Kidney glomerular epithelial cell (primary cell): ENCODE data around the gene BDH2.

Experiments
- DNase-seq: peaks from one replicate; lab custom pipeline; 2025; lab: John Stamatoyannopoulos, UW

The BDH2 gene

GRCh38 chr4:103099691-103100392, at the start of gene BDH2:
BDH2 (minus strand) TSS chr4:103099834; CDS start chr4:103096254, 3,580 bp downstream.
- peak; percentile 97 for DNase-seq

- DNase-seq, result no peak
These were observed 45.3 kb upstream of the BDH2 start for GRCh38 chr4:103144926-103145325.

- DNase-seq, result peak; percentile 59
These were observed 37.8 kb upstream of the BDH2 start for GRCh38 chr4:103137446-103137827.

GRCh38 chr4:103136671-103137445, 37.2 kb upstream of the BDH2 start:
- no peak for DNase-seq

GRCh38 chr4:103129174-103129573, 29.5 kb upstream of the BDH2 start:
- no peak for DNase-seq

- DNase-seq, result no peak
These were observed 26.5 kb upstream of the BDH2 start for GRCh38 chr4:103126126-103126525.

GRCh38 chr4:103123114-103123513, 23.5 kb upstream of the BDH2 start:
- no peak for DNase-seq

- DNase-seq, result no peak
These were observed 18.5 kb upstream of the BDH2 start for GRCh38 chr4:103118166-103118565.

GRCh38 chr4:103111598-103111997, 12.0 kb upstream of the BDH2 start:
- no peak for DNase-seq

- DNase-seq, result no peak
These were observed 8.9 kb upstream of the BDH2 start for GRCh38 chr4:103108542-103108941.

- no peak for DNase-seq
These were observed 6.1 kb upstream of the BDH2 start for GRCh38 chr4:103105558-103106356.

GRCh38 chr4:103104886-103105285, 5.3 kb upstream of the BDH2 start:
- no peak for DNase-seq

- no peak for DNase-seq
These were observed 1.1 kb upstream of the BDH2 start for GRCh38 chr4:103100691-103101090.

GRCh38 chr4:103098756-103099440, 736 bp downstream of the BDH2 start:
- peak; percentile 40 for DNase-seq

- DNase-seq, result no peak
These were observed 1.3 kb downstream of the BDH2 start for GRCh38 chr4:103098341-103098740.

- no peak for DNase-seq
These were observed 2.5 kb downstream of the BDH2 start for GRCh38 chr4:103097112-103097511.

- DNase-seq, result no peak
These were observed 4.6 kb downstream of the BDH2 start for GRCh38 chr4:103095080-103095479.

GRCh38 chr4:103092245-103092644, 7.4 kb downstream of the BDH2 start:
- DNase-seq, result no peak

- DNase-seq, result peak; percentile 71
These were observed 7.9 kb downstream of the BDH2 start for GRCh38 chr4:103091601-103092223.

- no peak for DNase-seq
These were observed 10.2 kb downstream of the BDH2 start for GRCh38 chr4:103089481-103089880.

- DNase-seq, result no peak
These were observed 13.1 kb downstream of the BDH2 start for GRCh38 chr4:103086551-103086950.
